ENCODE data around the gene CCL22. TPM values are rescaled to one million over a fixed set of nuclear protein-coding genes. Genes with fewer than 3 reads are reported as not detected.

Gene CCL22
- total RNA-seq, 1 experiment from 2014 or later = 0.66 TPM

DNA sequence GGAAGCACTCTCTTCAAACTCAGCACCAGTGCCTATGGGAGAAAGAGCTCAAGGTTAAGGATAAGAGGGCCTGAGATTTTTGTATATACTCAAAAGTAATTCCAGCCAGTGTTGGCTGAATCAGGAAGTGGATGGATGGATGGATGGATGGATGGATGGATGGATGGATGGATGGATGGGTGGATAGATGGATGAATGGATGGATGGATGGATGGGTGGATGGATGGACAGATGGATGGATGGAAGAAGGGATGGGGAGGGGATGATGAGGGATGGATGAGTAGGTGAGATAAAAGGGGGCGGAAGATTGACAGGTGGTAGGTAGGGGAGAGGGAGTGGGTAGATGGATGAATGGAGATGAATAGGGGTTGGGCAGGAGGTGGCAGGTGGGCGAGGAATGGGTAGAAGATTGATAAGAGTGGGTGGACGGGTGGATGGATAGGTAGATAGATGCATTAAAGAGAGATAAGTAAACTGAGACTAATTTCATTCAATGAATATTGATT lies 17.8 kb downstream of the CCL22 start:
- ChIA-PET RAD21 (ENCODE audit: low non-redundant PET in 1 of 2, low total read pairs in 2 of 2, uncharacterized antibody in 2 of 2, unreplicated experiment in 2 of 2) (no interaction called here), POLR2A (no interaction called here), CTCF (no interaction called here)
- no TSS peak for BruUV-seq (replicated peaks)
- no peak overlapping the region for H3K9ac ChIP-seq (ENCODE audit: low read length)
- intact Hi-C loops (cut with micrococcal nuclease) = no loop called here
- DNase-seq (ENCODE audit: low read depth, low spot score) = no peak
- H3K9me2 ChIP-seq (ENCODE audit: insufficient read depth) = no peaks in the 10 kb centered on the region
- H3K4me3 ChIP-seq (replicated peaks in 1 of 2; ENCODE audit: low read depth in 1 of 2, low read length in 2 of 2) = no peak overlapping the region
- ATAC-seq = no peak
- TF ChIP-seq, protein P1, sequence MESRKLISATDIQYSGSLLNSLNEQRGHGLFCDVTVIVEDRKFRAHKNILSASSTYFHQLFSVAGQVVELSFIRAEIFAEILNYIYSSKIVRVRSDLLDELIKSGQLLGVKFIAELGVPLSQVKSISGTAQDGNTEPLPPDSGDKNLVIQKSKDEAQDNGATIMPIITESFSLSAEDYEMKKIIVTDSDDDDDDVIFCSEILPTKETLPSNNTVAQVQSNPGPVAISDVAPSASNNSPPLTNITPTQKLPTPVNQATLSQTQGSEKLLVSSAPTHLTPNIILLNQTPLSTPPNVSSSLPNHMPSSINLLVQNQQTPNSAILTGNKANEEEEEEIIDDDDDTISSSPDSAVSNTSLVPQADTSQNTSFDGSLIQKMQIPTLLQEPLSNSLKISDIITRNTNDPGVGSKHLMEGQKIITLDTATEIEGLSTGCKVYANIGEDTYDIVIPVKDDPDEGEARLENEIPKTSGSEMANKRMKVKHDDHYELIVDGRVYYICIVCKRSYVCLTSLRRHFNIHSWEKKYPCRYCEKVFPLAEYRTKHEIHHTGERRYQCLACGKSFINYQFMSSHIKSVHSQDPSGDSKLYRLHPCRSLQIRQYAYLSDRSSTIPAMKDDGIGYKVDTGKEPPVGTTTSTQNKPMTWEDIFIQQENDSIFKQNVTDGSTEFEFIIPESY (IDR thresholded peaks at IDR 0.05; ENCODE audit: extremely low read depth, insufficient replicate concordance, low read length) = no peak
- TF ChIP-seq POLR2AphosphoS5 (IDR thresholded peaks at IDR 0.05; ENCODE audit: low read depth, low read length) (no peak), RAD21 (IDR thresholded peaks at IDR 0.05; ENCODE audit: low read depth) (no peak), SRF (IDR thresholded peaks at IDR 0.05; ENCODE audit: low read depth) (no peak), YY1 (IDR thresholded peaks at IDR 0.05; ENCODE audit: extremely low read depth, insufficient replicate concordance, low read depth, low read length) (no peak), EGR1 (IDR thresholded peaks at IDR 0.05; ENCODE audit: low read depth) (no peak), CTCF (IDR thresholded peaks at IDR 0.05 in 2 of 3, conservative IDR thresholded peaks at IDR 0.05 in 1 of 3; ENCODE audit: borderline replicate concordance in 1 of 3, insufficient read depth in 1 of 3, low read depth in 2 of 3, low read length in 2 of 3) (no peak), EZH2phosphoT487 (IDR thresholded peaks at IDR 0.05; ENCODE audit: borderline replicate concordance) (no peak), ZFX (IDR thresholded peaks at IDR 0.05) (no peak), CEBPB (IDR thresholded peaks at IDR 0.05; ENCODE audit: low read depth) (no peak), FOSL1 (IDR thresholded peaks at IDR 0.05; ENCODE audit: low read depth) (no peak), SP1 (IDR thresholded peaks at IDR 0.05; ENCODE audit: low read depth) (no peak), ZNF274 (IDR thresholded peaks at IDR 0.05; ENCODE audit: low read depth, low read length) (no peak), SIN3A (IDR thresholded peaks at IDR 0.05; ENCODE audit: low read depth) (no peak), CBX3 (IDR thresholded peaks at IDR 0.05; ENCODE audit: low read depth) (no peak), POLR2A (IDR thresholded peaks at IDR 0.05; ENCODE audit: borderline replicate concordance, extremely low read depth, insufficient read depth, insufficient read length) (no peak)
- TF ChIP-seq, protein P2, sequence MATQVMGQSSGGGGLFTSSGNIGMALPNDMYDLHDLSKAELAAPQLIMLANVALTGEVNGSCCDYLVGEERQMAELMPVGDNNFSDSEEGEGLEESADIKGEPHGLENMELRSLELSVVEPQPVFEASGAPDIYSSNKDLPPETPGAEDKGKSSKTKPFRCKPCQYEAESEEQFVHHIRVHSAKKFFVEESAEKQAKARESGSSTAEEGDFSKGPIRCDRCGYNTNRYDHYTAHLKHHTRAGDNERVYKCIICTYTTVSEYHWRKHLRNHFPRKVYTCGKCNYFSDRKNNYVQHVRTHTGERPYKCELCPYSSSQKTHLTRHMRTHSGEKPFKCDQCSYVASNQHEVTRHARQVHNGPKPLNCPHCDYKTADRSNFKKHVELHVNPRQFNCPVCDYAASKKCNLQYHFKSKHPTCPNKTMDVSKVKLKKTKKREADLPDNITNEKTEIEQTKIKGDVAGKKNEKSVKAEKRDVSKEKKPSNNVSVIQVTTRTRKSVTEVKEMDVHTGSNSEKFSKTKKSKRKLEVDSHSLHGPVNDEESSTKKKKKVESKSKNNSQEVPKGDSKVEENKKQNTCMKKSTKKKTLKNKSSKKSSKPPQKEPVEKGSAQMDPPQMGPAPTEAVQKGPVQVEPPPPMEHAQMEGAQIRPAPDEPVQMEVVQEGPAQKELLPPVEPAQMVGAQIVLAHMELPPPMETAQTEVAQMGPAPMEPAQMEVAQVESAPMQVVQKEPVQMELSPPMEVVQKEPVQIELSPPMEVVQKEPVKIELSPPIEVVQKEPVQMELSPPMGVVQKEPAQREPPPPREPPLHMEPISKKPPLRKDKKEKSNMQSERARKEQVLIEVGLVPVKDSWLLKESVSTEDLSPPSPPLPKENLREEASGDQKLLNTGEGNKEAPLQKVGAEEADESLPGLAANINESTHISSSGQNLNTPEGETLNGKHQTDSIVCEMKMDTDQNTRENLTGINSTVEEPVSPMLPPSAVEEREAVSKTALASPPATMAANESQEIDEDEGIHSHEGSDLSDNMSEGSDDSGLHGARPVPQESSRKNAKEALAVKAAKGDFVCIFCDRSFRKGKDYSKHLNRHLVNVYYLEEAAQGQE (IDR thresholded peaks at IDR 0.05; ENCODE audit: low read depth) = no peak
- TF ChIP-seq, protein P3, sequence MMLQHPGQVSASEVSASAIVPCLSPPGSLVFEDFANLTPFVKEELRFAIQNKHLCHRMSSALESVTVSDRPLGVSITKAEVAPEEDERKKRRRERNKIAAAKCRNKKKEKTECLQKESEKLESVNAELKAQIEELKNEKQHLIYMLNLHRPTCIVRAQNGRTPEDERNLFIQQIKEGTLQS (IDR thresholded peaks at IDR 0.05) = no peak
- no peaks in the 10 kb centered on the region for H3K79me2 ChIP-seq (ENCODE audit: insufficient read depth, low read length)
- no peak overlapping the region for H3K27ac ChIP-seq (ENCODE audit: low read depth, low read length)
- no peak overlapping the region for H2AFZ ChIP-seq (ENCODE audit: low read depth, low read length, poor library complexity, severe bottlenecking)
- no peaks in the 10 kb centered on the region for H4K20me1 ChIP-seq (ENCODE audit: insufficient read depth)
- H3K9me3 ChIP-seq (ENCODE audit: control insufficient read depth in 1 of 2, insufficient read depth in 1 of 2, low read depth in 1 of 2, low read length in 2 of 2) = no peaks in the 10 kb centered on the region
- H3K4me2 ChIP-seq (ENCODE audit: low read length) = no peak overlapping the region
- peaks cover 2 to 18% of the 10 kb centered on the region in 2 experiments; a peak in 3 of 4 replicates for H3K4me1 ChIP-seq (ENCODE audit: control insufficient read depth in 1 of 2, insufficient read depth in 2 of 2, low read length in 2 of 2)
- no peaks in the 10 kb centered on the region for H3K36me3 ChIP-seq (ENCODE audit: control insufficient read depth in 1 of 2, insufficient read depth in 2 of 2, low read length in 2 of 2)
- H3K27me3 ChIP-seq (ENCODE audit: insufficient read depth, low read length) = no peaks in the 10 kb centered on the region
